NT2/D1 (cell line): ENCODE results near the gene PARD6G.

Experiments used
- SUZ12 ChIP-seq: IDR thresholded peaks from 2 replicates; pipeline ENCODE4 v1.6.1; 2011; ENCODE audit not compliant: insufficient read length, insufficient read depth; ENCODE audit errors: extremely low read depth
- YY1 ChIP-seq: IDR thresholded peaks from 2 replicates; pipeline ENCODE4 v1.6.1; 2011; ENCODE audit not compliant: insufficient read length, insufficient read depth
- ZNF274 ChIP-seq: IDR thresholded peaks from 2 replicates; pipeline ENCODE4 v1.6.1; 2011; ENCODE audit warnings: mild to moderate bottlenecking, low read depth, low read length

GRCh38 chr18:80228051-80228848 lies 19.1 kb downstream of the PARD6G start:
- TF ChIP-seq YY1, result no peak
- TF ChIP-seq SUZ12, result no peak
- no peak for TF ChIP-seq ZNF274
